ENCODE measurements around the gene JPT1.

The JPT1 gene

DNA sequence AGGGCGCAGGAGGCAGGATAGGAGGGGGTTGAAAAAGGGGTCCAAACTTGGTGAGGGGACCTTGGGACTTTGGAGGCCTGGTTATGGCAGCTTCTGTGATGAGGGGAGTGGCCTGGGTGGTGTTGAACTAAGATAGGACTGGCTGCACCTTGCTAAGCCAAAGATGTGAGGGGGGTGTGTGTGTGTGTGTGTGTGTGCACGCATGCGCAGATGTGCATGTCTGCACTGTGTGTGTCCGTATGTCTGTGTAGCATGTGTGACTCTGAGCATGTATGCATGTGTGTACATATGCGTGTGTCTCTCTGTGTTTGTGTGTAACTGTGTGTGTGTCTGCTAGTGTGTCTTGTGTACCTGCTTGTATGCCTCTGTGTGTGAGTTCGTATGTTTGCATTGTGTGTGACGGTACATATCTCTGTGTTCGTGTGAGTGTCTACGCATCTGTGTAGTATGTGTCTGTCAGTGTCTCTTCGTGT is 62.4 kb downstream of the JPT1 start:
- no peak overlapping the region for H3K4me3 ChIP-seq (ENCODE audit: low read depth, low read length)
- DNase-seq (ENCODE audit: low read depth), result no peak
- no peak for TF ChIP-seq CTCF (IDR thresholded peaks at IDR 0.05; ENCODE audit: low read depth, low read length, missing control alignments)

DNA sequence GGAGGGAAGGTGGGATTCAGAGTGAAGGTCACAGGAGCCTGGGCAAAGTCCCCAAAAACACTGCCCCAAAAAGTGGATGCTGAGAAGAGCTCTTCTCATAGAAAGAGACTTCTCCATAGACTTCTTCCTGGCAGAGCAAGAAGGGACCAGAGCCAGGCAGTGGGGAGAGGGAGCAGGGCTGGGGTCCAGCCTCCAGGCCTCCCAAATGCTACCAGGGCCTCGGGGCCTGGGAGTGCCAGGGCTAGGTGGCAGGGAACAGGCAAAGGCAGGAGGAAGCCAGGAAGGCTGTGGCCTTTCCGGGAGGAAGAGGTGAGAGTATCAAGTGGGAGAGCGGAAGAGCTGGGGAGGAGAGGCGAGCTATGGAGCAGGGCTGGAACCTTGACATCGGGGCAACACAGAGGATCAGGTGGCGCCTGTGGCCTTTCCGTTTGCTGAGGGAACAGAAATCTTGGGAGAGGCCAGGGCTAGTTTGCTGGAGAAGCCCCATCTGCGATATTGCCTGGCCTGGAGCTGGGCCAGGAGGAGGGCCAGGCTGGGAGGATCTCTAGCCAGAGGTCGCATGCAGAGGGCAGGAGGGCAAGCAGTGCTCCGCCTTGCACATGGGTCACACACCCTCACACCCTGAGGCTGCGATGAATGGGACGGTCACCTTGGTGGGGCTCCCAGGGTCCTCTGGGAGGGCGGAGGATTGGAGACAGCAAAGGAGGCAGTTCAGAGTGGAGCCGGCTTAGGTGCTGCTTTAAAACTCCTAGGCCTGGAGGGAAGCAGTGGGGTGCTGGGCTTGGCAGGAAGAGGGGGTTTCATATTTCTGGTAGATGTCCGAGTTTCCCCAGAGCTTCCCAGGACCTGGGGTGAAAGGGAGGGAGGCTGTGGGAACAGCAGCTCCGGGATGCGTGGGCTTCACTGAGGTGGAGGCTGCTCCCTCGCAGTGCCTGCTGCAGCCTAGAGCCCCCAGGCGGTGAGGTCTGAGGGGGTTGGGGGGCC is 63.1 kb downstream of the JPT1 start:
- no peak overlapping the region for H3K4me3 ChIP-seq (ENCODE audit: low read depth, low read length)

DNA sequence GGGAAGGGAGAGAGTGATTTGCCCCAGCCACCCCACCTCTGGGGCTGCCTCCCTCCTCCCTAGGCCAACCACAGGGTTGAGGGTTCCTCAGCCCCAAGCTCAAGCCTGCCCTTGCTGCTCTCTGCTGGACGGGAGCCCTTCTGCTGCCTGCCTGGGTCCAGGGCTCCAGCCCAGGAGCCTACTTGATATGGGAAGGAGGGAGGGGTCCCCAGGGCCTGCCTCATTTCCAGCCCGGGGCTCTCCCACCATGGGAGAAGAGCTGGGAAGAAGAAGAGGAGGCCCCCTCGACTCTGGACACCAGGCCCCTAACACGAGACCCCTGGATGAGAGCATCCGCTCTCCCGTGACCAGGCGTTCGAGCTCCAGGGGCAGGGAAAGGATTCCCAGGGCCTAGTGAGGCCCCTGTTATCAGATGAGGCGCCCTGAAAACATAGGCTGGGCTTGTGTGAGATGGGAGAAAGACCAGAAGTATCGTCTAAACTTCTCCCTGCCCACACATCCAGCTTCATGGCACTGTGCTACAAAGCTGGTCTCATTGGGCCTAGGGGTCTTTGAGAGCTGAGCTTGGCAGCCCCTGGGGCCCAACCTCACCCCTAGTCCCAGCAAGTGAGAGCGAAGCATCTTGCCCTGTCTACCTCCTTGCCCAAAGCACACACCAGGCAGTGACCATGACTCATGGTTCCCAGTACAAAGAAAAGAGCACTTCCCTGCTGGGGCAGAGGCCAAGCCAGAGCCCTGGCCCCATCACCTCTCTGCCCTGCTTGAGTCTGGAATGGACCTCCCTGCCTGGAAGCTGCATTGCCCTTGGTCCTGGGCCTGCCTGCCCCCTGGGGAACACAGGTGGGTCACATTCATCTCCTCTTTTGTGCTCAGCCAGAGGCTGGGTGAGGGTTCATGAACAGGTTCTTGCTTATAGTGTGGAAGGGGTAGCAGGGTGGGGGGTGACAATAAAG is 65.6 kb downstream of the JPT1 start:
- no peak for TF ChIP-seq CTCF (IDR thresholded peaks at IDR 0.05; ENCODE audit: low read depth, low read length, missing control alignments)
- DNase-seq (ENCODE audit: low read depth), result no peak
- peak overlapping the region; percentile 62 for H3K4me3 ChIP-seq (ENCODE audit: low read depth, low read length)

More for the DNA sequence above, 63.1 kb downstream of the JPT1 start:
- DNase-seq (ENCODE audit: low read depth), result no peak
- no peak for TF ChIP-seq CTCF (IDR thresholded peaks at IDR 0.05; ENCODE audit: low read depth, low read length, missing control alignments)

- no peak for DNase-seq (ENCODE audit: low read depth)
- H3K4me3 ChIP-seq (ENCODE audit: low read depth, low read length), result peak within 1 kb of the TSS; percentile 62
- TF ChIP-seq CTCF (IDR thresholded peaks at IDR 0.05; ENCODE audit: low read depth, low read length, missing control alignments), result no peak
These were observed 66.5 kb downstream of the JPT1 start, which contains the start of gene SLC16A5 for GRCh38 chr17:75087558-75088453. SLC16A5 (plus strand) TSS chr17:75087954; CDS start chr17:75093637, 5,683 bp downstream.

- peak overlapping the region; percentile 62 for H3K4me3 ChIP-seq (ENCODE audit: low read depth, low read length)
- TF ChIP-seq CTCF (IDR thresholded peaks at IDR 0.05; ENCODE audit: low read depth, low read length, missing control alignments), result no peak
- no peak for DNase-seq (ENCODE audit: low read depth)
These were observed 67.1 kb downstream of the JPT1 start for GRCh38 chr17:75087182-75087557.

Data from GM12864 (cell line).